ENCODE data around the gene IQSEC1. TPM values are rescaled to one million over a fixed set of nuclear protein-coding genes. Genes with fewer than 3 reads are reported as not detected.

IQSEC1 gene
- total RNA-seq, 1 donor from 2014 or later: 34.2 TPM

GRCh38 chr3:13111173-13111872 is 38.1 kb upstream of the IQSEC1 start:
- no peak for DNase-seq (ENCODE audit: low spot score, unreplicated experiment)
- H3K4me1 Mint-ChIP-seq (ENCODE audit: low read depth): peaks cover 7% of the 10 kb centered on the region
- TF ChIP-seq CTCF (IDR thresholded peaks at IDR 0.05; ENCODE audit: unreplicated experiment): no peak
- H3K27ac Mint-ChIP-seq: no peak overlapping the region
- peaks cover 4% of the 10 kb centered on the region for H3K27me3 Mint-ChIP-seq
- no peaks in the 10 kb centered on the region for H3K36me3 Mint-ChIP-seq (ENCODE audit: insufficient read depth)
- no peak overlapping the region for H3K4me3 Mint-ChIP-seq (ENCODE audit: low read depth)
- H3K9me3 Mint-ChIP-seq (ENCODE audit: low read depth): no peaks in the 10 kb centered on the region

GRCh38 chr3:13110678-13111116 is 37.5 kb upstream of the IQSEC1 start:
- no peak overlapping the region for H3K27ac Mint-ChIP-seq
- no peak overlapping the region for H3K4me3 Mint-ChIP-seq (ENCODE audit: low read depth)

GRCh38 chr3:13109516-13109915 is 36.3 kb upstream of the IQSEC1 start:
- H3K9me3 Mint-ChIP-seq (ENCODE audit: low read depth): no peaks in the 10 kb centered on the region
- H3K4me3 Mint-ChIP-seq (ENCODE audit: low read depth): no peak overlapping the region
- peaks cover 7% of the 10 kb centered on the region for H3K4me1 Mint-ChIP-seq (ENCODE audit: low read depth)
- no peak for DNase-seq (ENCODE audit: low spot score, unreplicated experiment)
- H3K36me3 Mint-ChIP-seq (ENCODE audit: insufficient read depth): no peaks in the 10 kb centered on the region
- peaks cover 4% of the 10 kb centered on the region for H3K27me3 Mint-ChIP-seq
- TF ChIP-seq CTCF (IDR thresholded peaks at IDR 0.05; ENCODE audit: unreplicated experiment): no peak
- H3K27ac Mint-ChIP-seq: no peak overlapping the region

More at GRCh38 chr3:13110678-13111116, 37.5 kb upstream of the IQSEC1 start:
- Mint-ChIP-seq H3K4me1 (ENCODE audit: low read depth) (peaks cover 7% of the 10 kb centered on the region), H3K9me3 (ENCODE audit: low read depth) (no peaks in the 10 kb centered on the region), H3K27me3 (peaks cover 4% of the 10 kb centered on the region), H3K36me3 (ENCODE audit: insufficient read depth) (no peaks in the 10 kb centered on the region)
- DNase-seq (ENCODE audit: low spot score, unreplicated experiment): no peak
- no peak for TF ChIP-seq CTCF (IDR thresholded peaks at IDR 0.05; ENCODE audit: unreplicated experiment)

GRCh38 chr3:13108861-13109260 is 35.6 kb upstream of the IQSEC1 start:
- DNase-seq (ENCODE audit: low spot score, unreplicated experiment): no peak
- peaks cover 7% of the 10 kb centered on the region for H3K4me1 Mint-ChIP-seq (ENCODE audit: low read depth)
- peaks cover 4% of the 10 kb centered on the region for H3K27me3 Mint-ChIP-seq
- TF ChIP-seq CTCF (IDR thresholded peaks at IDR 0.05; ENCODE audit: unreplicated experiment): no peak
- no peaks in the 10 kb centered on the region for H3K36me3 Mint-ChIP-seq (ENCODE audit: insufficient read depth)
- no peak overlapping the region for H3K4me3 Mint-ChIP-seq (ENCODE audit: low read depth)
- no peak overlapping the region for H3K27ac Mint-ChIP-seq
- H3K9me3 Mint-ChIP-seq (ENCODE audit: low read depth): no peaks in the 10 kb centered on the region

GRCh38 chr3:13107661-13108060 is 34.4 kb upstream of the IQSEC1 start:
- no peak for DNase-seq (ENCODE audit: low spot score, unreplicated experiment)
- H3K27ac Mint-ChIP-seq: no peak overlapping the region
- peaks cover 4% of the 10 kb centered on the region for H3K27me3 Mint-ChIP-seq
- H3K4me1 Mint-ChIP-seq (ENCODE audit: low read depth): peaks cover 7% of the 10 kb centered on the region
- H3K36me3 Mint-ChIP-seq (ENCODE audit: insufficient read depth): no peaks in the 10 kb centered on the region
- no peaks in the 10 kb centered on the region for H3K9me3 Mint-ChIP-seq (ENCODE audit: low read depth)
- TF ChIP-seq CTCF (IDR thresholded peaks at IDR 0.05; ENCODE audit: unreplicated experiment): no peak
- H3K4me3 Mint-ChIP-seq (ENCODE audit: low read depth): no peak overlapping the region
